NK-92 (cell line): ENCODE measurements around the gene MYO3B.
"Not testable (repeated sequence)": the region's sequence is repeated elsewhere in the genome, so short reads cannot be mapped to it uniquely, and the experiment has no call there.

ENCODE experiments used
- DNase-seq: peaks from one replicate; lab custom pipeline; 2025; ENCODE audit not compliant: unreplicated experiment; lab: John Stamatoyannopoulos, UW

MYO3B gene

GRCh38 chr2:170456914-170457313 is 279.0 kb downstream of the MYO3B start:
- no peak for DNase-seq

GRCh38 chr2:170457742-170458141 is 279.8 kb downstream of the MYO3B start:
- DNase-seq: no peak

- DNase-seq: no peak
Observed at GRCh38 chr2:170461889-170462288, 283.9 kb downstream of the MYO3B start.

- no peak for DNase-seq
Observed at GRCh38 chr2:170462433-170463205, 284.7 kb downstream of the MYO3B start.

GRCh38 chr2:170463206-170463537 is 285.2 kb downstream of the MYO3B start:
- no peak for DNase-seq

- no peak for DNase-seq
Observed at GRCh38 chr2:170464268-170464667, 286.3 kb downstream of the MYO3B start.

- no peak for DNase-seq
Observed at GRCh38 chr2:170465241-170465640, 287.3 kb downstream of the MYO3B start.

- no peak for DNase-seq
Observed at GRCh38 chr2:170466632-170467031, 288.7 kb downstream of the MYO3B start.

- DNase-seq: no peak
Observed at GRCh38 chr2:170467568-170468422, 289.8 kb downstream of the MYO3B start.

GRCh38 chr2:170468557-170468956 is 290.6 kb downstream of the MYO3B start:
- DNase-seq: no peak

- DNase-seq: not testable (repeated sequence)
Observed at GRCh38 chr2:170472498-170472897, 294.6 kb downstream of the MYO3B start.

- DNase-seq: no peak
Observed at GRCh38 chr2:170475878-170476277, 297.9 kb downstream of the MYO3B start.

GRCh38 chr2:170477630-170478029 is 299.7 kb downstream of the MYO3B start:
- no peak for DNase-seq

GRCh38 chr2:170481201-170481600 is 303.3 kb downstream of the MYO3B start:
- DNase-seq: no peak

GRCh38 chr2:170484552-170484951 is 306.6 kb downstream of the MYO3B start:
- no peak for DNase-seq

GRCh38 chr2:170485254-170486026 is 307.5 kb downstream of the MYO3B start:
- no peak for DNase-seq

- no peak for DNase-seq
Observed at GRCh38 chr2:170486730-170487129, 308.8 kb downstream of the MYO3B start.

GRCh38 chr2:170488807-170489206 is 310.9 kb downstream of the MYO3B start:
- no peak for DNase-seq

GRCh38 chr2:170492010-170492409 is 314.1 kb downstream of the MYO3B start:
- no peak for DNase-seq

- no peak for DNase-seq
Observed at GRCh38 chr2:170493426-170494097, 315.6 kb downstream of the MYO3B start.

GRCh38 chr2:170495896-170496295 is 317.9 kb downstream of the MYO3B start:
- no peak for DNase-seq
